ENCODE measurements around the gene BTLA. TPM values are rescaled to one million over a fixed set of nuclear protein-coding genes. Genes with fewer than 3 reads are reported as not detected.

Gene BTLA
- polyA plus RNA-seq, 3 donors, result 0.05 TPM; not detected in 2

DNA sequence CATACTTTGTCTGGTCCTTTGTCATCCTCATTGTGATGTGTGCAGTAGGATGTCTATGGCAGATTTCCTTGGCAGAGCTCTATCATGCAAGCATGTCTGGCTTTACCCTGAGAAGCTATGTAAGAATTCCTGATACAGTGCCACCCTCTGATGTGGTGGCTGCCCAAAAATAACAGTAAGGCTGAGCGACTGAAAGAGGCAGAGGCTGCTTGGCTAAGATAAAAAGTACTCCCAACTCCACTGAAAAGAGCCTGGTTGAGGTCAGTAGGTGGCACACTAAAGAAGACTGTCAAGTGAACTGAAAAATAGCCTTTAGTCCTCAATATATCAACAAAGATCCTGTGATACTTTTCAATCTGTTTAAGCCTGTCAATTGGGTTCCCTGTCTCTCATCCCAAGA is 31.7 kb downstream of the BTLA start:
- H3K9me3 ChIP-seq (replicated peaks in 1 of 2; ENCODE audit: control insufficient read depth in 1 of 2, insufficient read depth in 1 of 2, low read length in 2 of 2), result no peaks in the 10 kb centered on the region
- intact Hi-C loops (cut with micrococcal nuclease), result no loop called here
- H3K9ac ChIP-seq (ENCODE audit: insufficient read depth, low read length, poor library complexity, severe bottlenecking), result no peak overlapping the region
- no peak for DNase-seq
- H3K79me2 ChIP-seq (ENCODE audit: insufficient read depth, low read length), result no peaks in the 10 kb centered on the region
- no peaks in the 10 kb centered on the region for H3K36me3 ChIP-seq (replicated peaks in 1 of 2; ENCODE audit: control insufficient read depth in 1 of 2, insufficient read depth in 2 of 2, low read length in 2 of 2)
- H3K4me1 ChIP-seq (ENCODE audit: control insufficient read depth in 1 of 2, insufficient read depth in 2 of 2, low read length in 2 of 2), result peaks cover 26 to 34% of the 10 kb centered on the region in 2 donors
- H2AFZ ChIP-seq (ENCODE audit: insufficient read depth, low read depth, low read length, poor library complexity, severe bottlenecking), result no peak overlapping the region
- TF ChIP-seq, protein P1, sequence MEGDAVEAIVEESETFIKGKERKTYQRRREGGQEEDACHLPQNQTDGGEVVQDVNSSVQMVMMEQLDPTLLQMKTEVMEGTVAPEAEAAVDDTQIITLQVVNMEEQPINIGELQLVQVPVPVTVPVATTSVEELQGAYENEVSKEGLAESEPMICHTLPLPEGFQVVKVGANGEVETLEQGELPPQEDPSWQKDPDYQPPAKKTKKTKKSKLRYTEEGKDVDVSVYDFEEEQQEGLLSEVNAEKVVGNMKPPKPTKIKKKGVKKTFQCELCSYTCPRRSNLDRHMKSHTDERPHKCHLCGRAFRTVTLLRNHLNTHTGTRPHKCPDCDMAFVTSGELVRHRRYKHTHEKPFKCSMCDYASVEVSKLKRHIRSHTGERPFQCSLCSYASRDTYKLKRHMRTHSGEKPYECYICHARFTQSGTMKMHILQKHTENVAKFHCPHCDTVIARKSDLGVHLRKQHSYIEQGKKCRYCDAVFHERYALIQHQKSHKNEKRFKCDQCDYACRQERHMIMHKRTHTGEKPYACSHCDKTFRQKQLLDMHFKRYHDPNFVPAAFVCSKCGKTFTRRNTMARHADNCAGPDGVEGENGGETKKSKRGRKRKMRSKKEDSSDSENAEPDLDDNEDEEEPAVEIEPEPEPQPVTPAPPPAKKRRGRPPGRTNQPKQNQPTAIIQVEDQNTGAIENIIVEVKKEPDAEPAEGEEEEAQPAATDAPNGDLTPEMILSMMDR (IDR thresholded peaks at IDR 0.05), result no peak
- no peak overlapping the region for H3K4me3 Mint-ChIP-seq
- H3K36me3 Mint-ChIP-seq, result no peaks in the 10 kb centered on the region
- no peak overlapping the region for H3K4me2 ChIP-seq (replicated peaks; ENCODE audit: extremely low read depth, low read length, poor library complexity, severe bottlenecking)
- WGBS (ENCODE audit: insufficient coverage), result 86% methylated on average over 1 of the region's 1 CpG
- peak overlapping the region in 1 of 7 donors; percentile 15 for H3K27ac Mint-ChIP-seq
- no peak overlapping the region for H3K27ac ChIP-seq (ENCODE audit: low read depth in 1 of 2, low read length in 2 of 2)
- H3K4me3 ChIP-seq (replicated peaks in 1 of 3; ENCODE audit: low read depth in 2 of 3, low read length in 3 of 3), result no peak overlapping the region
- no peaks in the 10 kb centered on the region for H4K20me1 ChIP-seq (ENCODE audit: insufficient read depth, low read length)
- H3K9me3 Mint-ChIP-seq, result peaks cover 0 to 2% (median 0%) of the 10 kb centered on the region in 7 donors
- H3K4me1 Mint-ChIP-seq, result peaks cover 56% of the 10 kb centered on the region
- no peaks in the 10 kb centered on the region for H3K27me3 ChIP-seq (ENCODE audit: control insufficient read depth in 2 of 2, insufficient read depth in 2 of 2, low read length in 2 of 2)
- H3K27me3 Mint-ChIP-seq (ENCODE audit: low read depth in 3 of 3), result no peaks in the 10 kb centered on the region

DNA sequence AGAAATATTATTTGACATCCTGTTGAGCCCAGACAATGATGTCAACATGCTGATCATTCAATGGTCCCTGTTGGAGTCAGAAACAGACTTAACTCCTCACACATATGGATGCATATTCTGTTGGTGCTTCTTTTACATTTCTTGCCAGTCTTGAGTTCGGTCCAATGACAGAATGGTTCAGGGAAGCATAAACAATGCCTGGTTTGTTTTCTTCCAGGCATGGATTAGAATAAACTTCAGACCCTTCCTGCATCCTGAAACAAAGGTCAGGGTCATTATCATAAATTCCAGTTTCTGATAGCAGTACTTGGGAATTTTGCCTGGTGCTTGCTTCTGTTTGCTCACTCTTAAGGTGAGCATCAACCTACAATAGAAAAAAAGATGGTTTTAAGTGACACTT is 33.3 kb downstream of the BTLA start:
- no peaks in the 10 kb centered on the region for H3K36me3 Mint-ChIP-seq
- 67% methylated on average over 1 of the region's 1 CpG for WGBS (ENCODE audit: insufficient coverage)

More for the DNA sequence above, 33.3 kb downstream of the BTLA start:
- Histone ChIP-seq H3K27ac (ENCODE audit: low read depth in 1 of 2, low read length in 2 of 2) (no peak overlapping the region), H3K9ac (ENCODE audit: insufficient read depth, low read length, poor library complexity, severe bottlenecking) (no peak overlapping the region), H3K4me3 (replicated peaks in 1 of 3; ENCODE audit: low read depth in 2 of 3, low read length in 3 of 3) (no peak overlapping the region), H3K27me3 (ENCODE audit: control insufficient read depth in 2 of 2, insufficient read depth in 2 of 2, low read length in 2 of 2) (no peaks in the 10 kb centered on the region), H2AFZ (ENCODE audit: insufficient read depth, low read depth, low read length, poor library complexity, severe bottlenecking) (no peak overlapping the region), H3K36me3 (replicated peaks in 1 of 2; ENCODE audit: control insufficient read depth in 1 of 2, insufficient read depth in 2 of 2, low read length in 2 of 2) (no peaks in the 10 kb centered on the region), H3K9me3 (replicated peaks in 1 of 2; ENCODE audit: control insufficient read depth in 1 of 2, insufficient read depth in 1 of 2, low read length in 2 of 2) (no peaks in the 10 kb centered on the region), H3K4me2 (replicated peaks; ENCODE audit: extremely low read depth, low read length, poor library complexity, severe bottlenecking) (no peak overlapping the region), H3K79me2 (ENCODE audit: insufficient read depth, low read length) (no peaks in the 10 kb centered on the region), H4K20me1 (ENCODE audit: insufficient read depth, low read length) (no peaks in the 10 kb centered on the region), H3K4me1 (ENCODE audit: control insufficient read depth in 1 of 2, insufficient read depth in 2 of 2, low read length in 2 of 2) (peaks cover 17 to 23% of the 10 kb centered on the region in 2 donors)
- DNase-seq, result no peak
- peaks cover 43% of the 10 kb centered on the region for H3K4me1 Mint-ChIP-seq
- TF ChIP-seq, protein P1 (IDR thresholded peaks at IDR 0.05), result no peak
- no peak overlapping the region for H3K4me3 Mint-ChIP-seq
- H3K27ac Mint-ChIP-seq, result no peak overlapping the region
- peaks cover 0 to 6% (median 0%) of the 10 kb centered on the region in 7 donors for H3K9me3 Mint-ChIP-seq
- intact Hi-C loops (cut with micrococcal nuclease), result no loop called here
- no peaks in the 10 kb centered on the region for H3K27me3 Mint-ChIP-seq (ENCODE audit: low read depth in 3 of 3)

All from CD14-positive monocyte (primary cell).